Gastrocnemius medialis (tissue), 4 donors: ENCODE measurements around the gene UTP3.

ENCODE experiments used
- CTCF ChIP-seq, 5 experiments: fragments of 450-650 bp in 3 of 5; fragments of 200-600 bp in 2 of 5; sonication (generic) in 2 of 5; IDR thresholded peaks in 4 of 5; conservative IDR thresholded peaks in 1 of 5; 1 replicate in 4 of 5; 2 replicates in 1 of 5; pipeline ENCODE4 v1.5.1; 2016 to 2019; ENCODE audit warnings: antibody characterized with exemption in 5 of 5, mild to moderate bottlenecking in 3 of 5, moderate library complexity in 3 of 5
- POLR2A ChIP-seq, 2 donors: fragments of 450-650 bp; IDR thresholded peaks; one replicate each; pipeline ENCODE4 v1.6.1; 2017; ENCODE audit warnings: antibody characterized with exemption in 2 of 2, mild to moderate bottlenecking in 2 of 2, moderate library complexity in 2 of 2

DNA sequence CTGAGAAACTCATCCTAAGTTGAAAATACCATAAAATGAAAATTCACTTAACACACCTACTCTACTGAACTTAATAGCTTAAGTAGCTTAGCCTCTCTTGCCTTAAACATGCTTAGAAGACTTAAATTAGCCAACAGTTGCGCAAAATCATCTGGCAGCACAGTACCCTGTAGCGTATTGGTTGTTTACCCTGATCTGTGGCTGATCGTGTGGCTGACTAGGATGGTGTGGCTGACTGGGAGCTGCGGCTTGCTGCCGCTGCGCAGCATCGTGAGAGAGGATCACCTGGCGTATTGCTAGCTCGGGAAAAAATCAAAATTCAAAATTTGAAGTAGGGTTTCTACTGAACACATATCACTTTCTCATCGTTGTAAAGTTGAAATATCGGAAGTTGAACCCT, 39.8 kb downstream of the UTP3 start:
- TF ChIP-seq POLR2A (IDR thresholded peaks at IDR 0.05), result no peak
- TF ChIP-seq CTCF (IDR thresholded peaks at IDR 0.05 in 4 of 5, conservative IDR thresholded peaks at IDR 0.05 in 1 of 5), result no peak
